Trophoblast cell (in vitro differentiated cells and primary cell): ENCODE measurements around the gene EGFL8.

Experiments used
- DNase-seq, 2 donors: peaks; one replicate each; pipeline ENCODE4 v3.0.0-alpha.2; 2016
- H2AFZ ChIP-seq: 2 replicates; pipeline ENCODE4 v1.6.1; 2013; ENCODE audit warnings: low read length, moderate library complexity, mild to moderate bottlenecking; ENCODE audit not compliant: insufficient read depth, poor library complexity
- H2AK5ac ChIP-seq: 2 replicates; pipeline ENCODE4 v1.6.1; 2013; ENCODE audit warnings: mild to moderate bottlenecking, low read length
- H2BK120ac ChIP-seq: 2 replicates; pipeline ENCODE4 v1.6.1; 2013; ENCODE audit warnings: low read length, mild to moderate bottlenecking, moderate library complexity; ENCODE audit not compliant: insufficient read depth, poor library complexity
- H2BK12ac ChIP-seq: 2 replicates; pipeline ENCODE4 v1.6.1; 2013; ENCODE audit warnings: mild to moderate bottlenecking, low read length, moderate library complexity
- H2BK5ac ChIP-seq: 2 replicates; pipeline ENCODE4 v1.6.1; 2013; ENCODE audit warnings: low read length, low read depth, moderate library complexity, mild to moderate bottlenecking; ENCODE audit not compliant: poor library complexity
- H3K14ac ChIP-seq: 2 replicates; pipeline ENCODE4 v1.6.1; 2013; ENCODE audit warnings: mild to moderate bottlenecking, low read length
- H3K18ac ChIP-seq: 2 replicates; pipeline ENCODE4 v1.6.1; 2013; ENCODE audit warnings: mild to moderate bottlenecking, low read length
- H3K23ac ChIP-seq: 2 replicates; pipeline ENCODE4 v1.6.1; 2013; ENCODE audit warnings: low read length
- H3K27ac ChIP-seq: 2 replicates; pipeline ENCODE4 v1.5.1; 2013; ENCODE audit warnings: low read depth, mild to moderate bottlenecking, inconsistent platforms, low read length, moderate library complexity
- H3K27me3 ChIP-seq: 2 replicates; pipeline ENCODE4 v1.6.1; 2013; ENCODE audit warnings: inconsistent platforms, mild to moderate bottlenecking, low read length, moderate library complexity; ENCODE audit not compliant: insufficient read depth
- H3K36me3 ChIP-seq, 2 experiments: 1 replicate in 1 of 2; 2 replicates in 1 of 2; pipeline ENCODE4 v1.6.1; 2013; ENCODE audit warnings: low read length in 2 of 2, mild to moderate bottlenecking in 2 of 2, moderate library complexity in 1 of 2; ENCODE audit not compliant: insufficient read depth in 2 of 2, control insufficient read depth in 1 of 2
- H3K4ac ChIP-seq: 2 replicates; pipeline ENCODE4 v1.6.1; 2013; ENCODE audit warnings: low read depth, mild to moderate bottlenecking, low read length, moderate library complexity
- H3K4me1 ChIP-seq, 2 experiments: 1 replicate in 1 of 2; 2 replicates in 1 of 2; pipeline ENCODE4 v1.6.1; 2013; ENCODE audit warnings: low read length in 2 of 2, mild to moderate bottlenecking in 2 of 2, moderate library complexity in 1 of 2; ENCODE audit not compliant: insufficient read depth in 2 of 2, control insufficient read depth in 1 of 2
- H3K4me2 ChIP-seq: 2 replicates; pipeline ENCODE4 v1.6.1; 2013; ENCODE audit warnings: inconsistent platforms, mild to moderate bottlenecking, low read length, moderate library complexity
- H3K4me3 ChIP-seq: 2 replicates; pipeline ENCODE4 v1.5.1; 2013; ENCODE audit warnings: mild to moderate bottlenecking, low read depth, low read length, inconsistent platforms
- H3K79me1 ChIP-seq: one replicate; pipeline ENCODE4 v1.6.1; 2013; ENCODE audit warnings: low read length
- H3K79me2 ChIP-seq: 2 replicates; pipeline ENCODE4 v1.6.1; 2013; ENCODE audit warnings: low read length, mild to moderate bottlenecking; ENCODE audit not compliant: control insufficient read depth, insufficient read depth, poor library complexity
- H3K9ac ChIP-seq: 2 replicates; pipeline ENCODE4 v1.6.1; 2013; ENCODE audit warnings: mild to moderate bottlenecking, low read length
- H3K9me3 ChIP-seq: 2 replicates; pipeline ENCODE4 v1.6.1; 2013; ENCODE audit warnings: low read depth, mild to moderate bottlenecking, control low read depth, inconsistent platforms, low read length; ENCODE audit not compliant: insufficient read depth
- H4K12ac ChIP-seq: 2 replicates; pipeline ENCODE4 v1.6.1; 2013; ENCODE audit warnings: low read depth, mild to moderate bottlenecking, low read length, moderate library complexity
- H4K8ac ChIP-seq: 2 replicates; pipeline ENCODE4 v1.6.1; 2013; ENCODE audit warnings: low read depth, mild to moderate bottlenecking, low read length, moderate library complexity
- H4K91ac ChIP-seq: one replicate; pipeline ENCODE4 v1.6.1; 2013; ENCODE audit warnings: low read depth, mild to moderate bottlenecking, low read length, moderate library complexity
- WGBS: extraction: QIAGEN DNeasy Blood & Tissue Kit; methylation state at CpG from one replicate; pipeline ENCODE4 v1.1.7; 2013; ENCODE audit warnings: missing lambda C conversion rate; ENCODE audit not compliant: insufficient read length, insufficient coverage; ENCODE audit errors: extremely low coverage; 5-methylcytosine and 5-hydroxymethylcytosine counted together

The EGFL8 gene

DNA sequence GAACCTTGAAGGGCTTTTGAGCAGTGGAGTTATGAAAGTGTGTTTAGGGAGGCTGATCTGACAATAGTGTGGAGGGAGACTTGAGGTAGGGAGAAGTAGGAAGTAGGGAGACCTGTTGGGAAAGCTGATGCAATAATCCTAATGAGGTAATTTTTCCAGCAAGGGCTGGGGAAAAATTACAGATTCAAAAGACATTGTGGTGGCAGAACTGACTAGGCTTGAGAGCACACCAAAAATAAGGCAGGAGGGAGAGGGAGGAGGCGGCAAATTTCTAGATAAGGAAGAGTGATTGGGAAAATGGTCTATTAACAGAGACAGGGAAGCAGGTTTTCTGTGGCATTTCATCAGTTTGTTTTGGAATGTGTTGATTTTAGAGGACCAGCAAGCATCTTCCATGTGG is 18.1 kb upstream of the EGFL8 start:
- Histone ChIP-seq H2BK5ac (no peak overlapping the region), H3K18ac (no peak overlapping the region), H3K4me1 (peaks cover 0 to 2% of the 10 kb centered on the region in 2 experiments), H3K4ac (no peak overlapping the region), H3K9ac (no peak overlapping the region), H2AFZ (no peak overlapping the region), H3K27me3 (peaks cover 13% of the 10 kb centered on the region), H3K79me2 (no peaks in the 10 kb centered on the region), H3K14ac (no peak overlapping the region), H2BK12ac (no peak overlapping the region), H2AK5ac (no peak overlapping the region), H2BK120ac (no peak overlapping the region), H3K9me3 (peaks cover 3% of the 10 kb centered on the region), H3K23ac (no peak overlapping the region), H3K79me1 (no peaks in the 10 kb centered on the region), H4K91ac (no peak overlapping the region), H3K4me2 (no peak overlapping the region), H4K12ac (no peak overlapping the region), H3K27ac (no peak overlapping the region), H3K4me3 (no peak overlapping the region), H4K8ac (no peak overlapping the region), H3K36me3 (no peaks in the 10 kb centered on the region)
- DNase-seq: no peak
- WGBS: no CpG with 5 or more reads among the region's 1 CpG

- no peak overlapping the region for H4K12ac ChIP-seq
- no peaks in the 10 kb centered on the region for H3K36me3 ChIP-seq
- H3K27me3 ChIP-seq: peaks cover 16% of the 10 kb centered on the region
- no peak overlapping the region for H3K14ac ChIP-seq
- no peak overlapping the region for H2AFZ ChIP-seq
- H3K9ac ChIP-seq: no peak overlapping the region
- H3K27ac ChIP-seq: no peak overlapping the region
- H4K8ac ChIP-seq: no peak overlapping the region
- peaks cover 0 to 2% of the 10 kb centered on the region in 2 experiments for H3K4me1 ChIP-seq
- no peak overlapping the region for H2BK120ac ChIP-seq
- no peak overlapping the region for H3K4me3 ChIP-seq
- H4K91ac ChIP-seq: no peak overlapping the region
- no peak overlapping the region for H3K23ac ChIP-seq
- H2BK12ac ChIP-seq: no peak overlapping the region
- H3K4me2 ChIP-seq: no peak overlapping the region
- no peak overlapping the region for H3K18ac ChIP-seq
- no peak for DNase-seq
- H3K79me2 ChIP-seq: no peaks in the 10 kb centered on the region
- WGBS: no CpG with 5 or more reads among the region's 4 CpGs
- H3K9me3 ChIP-seq: peaks cover 3% of the 10 kb centered on the region
- H3K79me1 ChIP-seq: no peaks in the 10 kb centered on the region
- H3K4ac ChIP-seq: no peak overlapping the region
- no peak overlapping the region for H2AK5ac ChIP-seq
- H2BK5ac ChIP-seq: no peak overlapping the region
Observed at GRCh38 chr6:32146687-32147086, 17.7 kb upstream of the EGFL8 start.

GRCh38 chr6:32147401-32148132 is 16.8 kb upstream of the EGFL8 start:
- H4K12ac ChIP-seq: no peak overlapping the region
- no peak overlapping the region for H2BK5ac ChIP-seq
- H3K4me3 ChIP-seq: no peak overlapping the region
- H2AK5ac ChIP-seq: no peak overlapping the region
- no peak overlapping the region for H3K23ac ChIP-seq
- H4K8ac ChIP-seq: no peak overlapping the region
- H2BK120ac ChIP-seq: no peak overlapping the region
- H2AFZ ChIP-seq: no peak overlapping the region
- no peak overlapping the region for H4K91ac ChIP-seq
- no peak overlapping the region for H3K27ac ChIP-seq
- H3K79me1 ChIP-seq: peaks cover 2% of the 10 kb centered on the region
- H3K4me2 ChIP-seq: no peak overlapping the region
- H3K18ac ChIP-seq: no peak overlapping the region
- H3K79me2 ChIP-seq: no peaks in the 10 kb centered on the region
- peaks cover 20% of the 10 kb centered on the region for H3K27me3 ChIP-seq
- H3K9ac ChIP-seq: no peak overlapping the region
- no peak overlapping the region for H2BK12ac ChIP-seq
- H3K36me3 ChIP-seq: no peaks in the 10 kb centered on the region
- no peak overlapping the region for H3K14ac ChIP-seq
- no peak for DNase-seq
- H3K4ac ChIP-seq: no peak overlapping the region
- peaks cover 5 to 7% of the 10 kb centered on the region in 2 experiments for H3K4me1 ChIP-seq
- WGBS: no CpG with 5 or more reads among the region's 4 CpGs
- H3K9me3 ChIP-seq: peaks cover 3% of the 10 kb centered on the region

DNA sequence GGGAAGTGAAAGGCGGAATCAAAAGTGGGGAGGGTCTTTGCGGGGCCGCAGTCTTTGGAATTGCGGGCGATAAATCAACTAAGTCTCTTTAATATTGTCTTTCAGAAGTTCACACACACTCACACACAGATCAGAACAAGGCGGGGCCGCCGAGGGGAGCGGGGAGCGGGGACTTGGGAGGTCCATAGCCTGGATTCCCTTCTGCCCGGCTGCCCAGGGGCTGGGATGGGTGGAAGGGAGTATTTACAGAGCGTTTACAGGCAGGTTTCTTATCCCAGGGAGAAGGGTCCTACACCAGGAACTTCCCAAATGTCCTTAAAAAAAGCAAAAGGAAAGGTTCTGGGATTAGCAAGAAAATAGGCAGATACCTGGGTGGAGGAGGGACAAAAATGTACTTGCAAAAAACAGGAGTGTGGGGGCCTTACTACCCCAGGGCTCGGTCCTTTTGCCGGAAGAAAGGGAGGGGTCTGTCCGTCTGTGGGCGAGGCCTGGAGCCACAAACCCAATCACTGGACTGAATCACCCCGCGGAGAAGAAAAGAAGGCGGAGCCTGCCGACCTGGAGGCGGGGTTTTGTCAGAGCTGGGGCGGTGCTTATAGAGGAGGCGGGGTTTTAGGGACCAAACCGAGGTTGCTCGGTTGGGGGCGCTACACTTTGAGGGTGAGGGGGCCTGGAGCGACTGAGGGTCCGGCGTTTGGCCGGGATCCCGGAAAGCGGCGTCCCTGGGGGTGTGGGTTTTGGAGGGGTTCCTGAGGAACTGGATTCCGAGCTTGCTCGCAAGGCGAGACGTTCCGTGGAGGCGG is 15.9 kb upstream of the EGFL8 start:
- Histone ChIP-seq H2AK5ac (no peak overlapping the region), H3K27ac (no peak overlapping the region), H3K4me2 (no peak overlapping the region), H2BK120ac (no peak overlapping the region), H2AFZ (no peak overlapping the region), H4K91ac (no peak overlapping the region), H3K36me3 (no peaks in the 10 kb centered on the region), H3K27me3 (peaks cover 20% of the 10 kb centered on the region), H4K8ac (no peak overlapping the region), H3K23ac (no peak overlapping the region), H3K4me3 (no peak overlapping the region), H3K4ac (no peak overlapping the region), H3K9me3 (peaks cover 3% of the 10 kb centered on the region), H2BK5ac (no peak overlapping the region), H3K79me2 (peaks cover 5% of the 10 kb centered on the region), H3K14ac (no peak overlapping the region), H3K79me1 (peaks cover 10% of the 10 kb centered on the region), H3K9ac (no peak overlapping the region), H3K4me1 (peaks cover 8% of the 10 kb centered on the region in 2 experiments), H2BK12ac (no peak overlapping the region), H4K12ac (no peak overlapping the region), H3K18ac (no peak overlapping the region)
- no CpG with 5 or more reads among the region's 39 CpGs for WGBS
- DNase-seq: peak in 1 of 2 donors; percentile 28
